GM21447 (cell line): ENCODE measurements around the gene SORCS2.

ENCODE experiments used
- ATAC-seq: cut with Tn5 transposase; IDR thresholded peaks from one replicate; pipeline ENCODE4 v1.9.1; 2021; ENCODE audit not compliant: unreplicated experiment

The SORCS2 gene

GRCh38 chr4:7217474-7218321 lies 25.4 kb downstream of the SORCS2 start:
- no peak for ATAC-seq

DNA sequence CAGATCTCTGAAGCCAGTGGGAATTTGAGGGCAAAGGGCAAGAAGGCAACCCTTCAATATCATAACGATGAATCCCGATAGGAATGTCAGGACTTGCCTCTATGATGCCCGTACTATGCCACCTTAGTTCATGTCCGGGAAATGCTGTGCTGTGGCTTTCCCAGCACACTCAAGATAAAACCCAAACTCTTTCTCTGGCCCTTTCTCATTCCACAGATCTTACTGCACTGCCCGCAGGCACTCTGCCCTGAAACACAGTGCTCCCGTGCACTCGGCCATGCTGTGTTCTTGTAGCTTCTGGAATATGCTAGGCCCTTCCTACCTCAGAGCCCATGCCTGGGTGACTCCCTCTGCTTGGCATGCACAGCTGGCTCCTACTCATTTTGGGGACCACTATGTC lies 26.3 kb downstream of the SORCS2 start:
- no peak for ATAC-seq

DNA sequence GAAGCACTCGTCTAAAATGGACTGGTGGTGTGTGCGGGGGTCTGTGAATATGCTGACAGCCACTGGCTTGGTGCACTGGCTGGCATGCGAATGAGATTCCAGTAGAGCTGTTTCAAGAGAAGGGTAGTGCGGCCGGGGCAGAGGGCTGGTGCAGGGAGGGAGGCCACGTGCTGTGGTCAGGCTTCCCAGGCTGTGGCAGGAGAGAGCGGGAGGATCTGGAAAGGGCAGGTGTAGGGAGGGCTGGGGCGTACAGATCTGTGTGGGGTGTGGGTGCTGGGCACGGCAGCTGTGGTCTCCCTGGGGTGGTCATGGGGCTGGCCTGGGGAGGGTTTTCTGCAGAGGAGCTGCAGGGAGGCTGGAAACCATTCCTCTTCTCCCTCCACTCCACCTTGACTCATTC lies 30.2 kb downstream of the SORCS2 start:
- ATAC-seq, result no peak

- ATAC-seq, result no peak
Measured at GRCh38 chr4:7223541-7223940, 31.2 kb downstream of the SORCS2 start.

- ATAC-seq, result no peak
Measured at GRCh38 chr4:7224001-7224400, 31.7 kb downstream of the SORCS2 start.

DNA sequence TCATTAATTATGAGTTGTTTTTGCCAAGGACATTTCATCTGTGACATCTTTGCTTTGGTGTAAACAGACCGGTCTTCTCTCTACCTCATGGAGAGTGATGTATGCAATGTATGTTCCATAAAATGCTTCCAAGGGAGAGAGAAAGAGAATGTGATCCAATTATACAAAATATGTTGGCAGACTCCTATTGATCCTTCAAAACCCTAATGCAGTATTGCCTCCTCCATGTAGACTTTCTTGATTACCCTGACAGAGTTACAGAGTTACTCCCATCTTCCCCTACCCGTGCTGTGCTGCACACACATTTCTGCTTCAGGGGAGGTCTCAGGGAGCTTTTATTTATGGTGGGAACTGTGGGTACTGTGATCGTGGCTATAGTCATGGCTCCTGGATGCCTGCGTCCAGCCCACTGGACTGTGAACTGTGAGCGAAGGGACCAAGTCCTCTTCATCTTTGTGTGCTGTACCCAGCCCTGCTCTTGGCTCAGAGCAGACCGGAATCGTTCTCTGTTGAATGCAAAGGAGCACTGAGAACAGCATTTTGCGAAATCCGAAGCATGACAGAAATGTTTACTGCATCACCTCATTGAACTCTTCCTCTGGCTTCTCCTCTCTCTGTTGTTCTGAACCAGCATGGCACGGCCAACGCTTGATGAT lies 32.7 kb downstream of the SORCS2 start:
- no peak for ATAC-seq

DNA sequence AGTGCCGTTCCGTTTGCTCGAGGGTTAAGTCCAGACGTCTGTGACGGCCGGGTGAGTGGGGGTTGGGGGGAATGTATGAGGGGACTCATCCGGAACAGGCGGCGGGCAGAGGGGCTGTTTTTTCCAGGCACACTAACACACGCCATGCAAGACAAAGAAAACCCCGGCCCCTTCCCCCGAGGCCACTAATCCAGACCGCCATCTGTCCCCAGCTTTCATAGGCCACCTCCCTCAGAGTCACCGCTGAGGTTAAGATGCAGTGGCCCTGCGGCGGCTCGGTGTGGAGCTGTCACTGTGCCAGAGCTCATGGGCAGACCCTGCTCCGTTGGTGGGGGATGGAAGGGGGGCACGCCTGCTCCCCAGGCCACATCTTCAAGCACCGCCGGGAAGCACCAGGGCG lies 34.1 kb downstream of the SORCS2 start:
- no peak for ATAC-seq

- no peak for ATAC-seq
Measured at GRCh38 chr4:7227008-7227407, 34.7 kb downstream of the SORCS2 start.

DNA sequence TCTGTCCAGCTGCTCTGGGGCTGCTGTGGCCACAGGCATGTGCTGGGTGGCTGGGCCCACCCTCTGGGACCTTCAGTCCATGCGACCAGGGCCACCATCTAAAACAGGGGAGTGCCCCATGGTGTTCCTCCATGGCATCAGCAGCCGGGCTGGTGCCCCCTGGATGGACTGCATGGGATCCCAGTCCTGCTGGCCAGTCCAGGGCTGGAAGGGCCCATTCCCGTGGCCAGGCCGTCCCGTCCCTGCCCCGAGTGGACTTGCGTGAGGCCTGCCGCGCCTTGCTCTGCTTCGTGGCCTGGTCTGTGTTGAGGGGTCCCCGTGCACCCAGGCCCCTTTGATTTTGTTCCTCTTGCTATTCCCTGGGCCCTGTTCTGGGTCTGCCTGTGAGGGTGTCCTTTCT lies 36.4 kb downstream of the SORCS2 start:
- no peak for ATAC-seq

- ATAC-seq, result no peak
Measured at GRCh38 chr4:7232061-7232650, 39.8 kb downstream of the SORCS2 start.

GRCh38 chr4:7233006-7233580 lies 40.8 kb downstream of the SORCS2 start:
- no peak for ATAC-seq

DNA sequence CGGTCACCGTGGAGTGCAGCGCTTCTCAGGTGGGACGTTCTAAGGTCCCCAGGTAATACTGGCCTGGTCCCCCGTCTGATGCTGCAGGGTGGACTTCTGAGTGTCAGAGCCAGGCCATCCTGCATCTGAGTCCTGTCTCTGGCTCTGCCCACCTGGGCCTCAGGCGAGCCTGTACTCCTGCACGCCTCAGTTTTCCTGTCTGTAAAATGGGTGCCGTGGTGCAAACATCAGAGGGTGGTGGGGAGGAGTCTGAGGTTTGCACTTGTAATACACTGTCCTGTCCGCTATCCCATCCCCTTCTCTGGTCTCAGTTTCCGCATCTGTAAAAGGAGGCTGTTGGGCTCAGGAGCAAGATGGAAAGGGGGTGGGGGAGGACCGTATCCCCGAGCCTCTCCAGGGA lies 41.3 kb downstream of the SORCS2 start:
- ATAC-seq, result no peak

- no peak for ATAC-seq
Measured at GRCh38 chr4:7234355-7235029, 42.2 kb downstream of the SORCS2 start.

DNA sequence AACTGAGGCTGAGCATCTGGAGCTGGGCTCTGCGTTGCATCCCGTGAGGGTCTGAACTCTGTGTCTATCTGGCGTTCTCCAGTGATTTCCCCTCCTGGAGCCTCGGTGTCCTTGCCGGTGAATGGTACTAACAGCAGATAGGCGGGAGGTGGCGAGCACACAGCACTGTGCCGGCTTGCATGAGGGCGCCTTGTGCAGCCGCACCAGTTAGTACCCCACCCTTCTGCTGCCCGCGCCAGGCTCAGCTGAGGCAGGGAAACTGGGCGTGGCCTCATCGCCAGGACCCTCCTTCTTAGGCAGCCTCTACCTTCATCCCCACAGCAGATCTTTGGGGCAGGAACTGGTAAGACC lies 42.7 kb downstream of the SORCS2 start:
- no peak for ATAC-seq

GRCh38 chr4:7236847-7237246 lies 44.5 kb downstream of the SORCS2 start:
- no peak for ATAC-seq

DNA sequence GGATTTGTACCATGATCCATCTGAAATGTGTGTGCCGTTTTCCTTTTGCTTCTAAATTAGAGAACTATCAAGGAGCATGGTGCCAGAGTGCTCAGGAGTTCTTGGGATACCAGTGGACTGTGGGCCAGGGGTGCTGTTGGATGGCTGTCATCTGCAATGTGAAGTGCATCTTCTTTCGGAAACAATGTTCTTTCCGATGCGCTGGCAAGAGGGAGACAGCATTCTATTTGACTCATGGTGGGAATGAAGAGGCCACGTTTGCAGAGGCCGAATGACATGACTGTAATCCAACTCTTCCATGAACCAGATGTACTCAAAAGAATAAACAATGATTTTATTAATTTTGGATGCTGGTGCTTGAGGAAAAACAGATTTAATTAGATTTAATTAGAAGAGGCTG lies 45.5 kb downstream of the SORCS2 start:
- ATAC-seq, result no peak

DNA sequence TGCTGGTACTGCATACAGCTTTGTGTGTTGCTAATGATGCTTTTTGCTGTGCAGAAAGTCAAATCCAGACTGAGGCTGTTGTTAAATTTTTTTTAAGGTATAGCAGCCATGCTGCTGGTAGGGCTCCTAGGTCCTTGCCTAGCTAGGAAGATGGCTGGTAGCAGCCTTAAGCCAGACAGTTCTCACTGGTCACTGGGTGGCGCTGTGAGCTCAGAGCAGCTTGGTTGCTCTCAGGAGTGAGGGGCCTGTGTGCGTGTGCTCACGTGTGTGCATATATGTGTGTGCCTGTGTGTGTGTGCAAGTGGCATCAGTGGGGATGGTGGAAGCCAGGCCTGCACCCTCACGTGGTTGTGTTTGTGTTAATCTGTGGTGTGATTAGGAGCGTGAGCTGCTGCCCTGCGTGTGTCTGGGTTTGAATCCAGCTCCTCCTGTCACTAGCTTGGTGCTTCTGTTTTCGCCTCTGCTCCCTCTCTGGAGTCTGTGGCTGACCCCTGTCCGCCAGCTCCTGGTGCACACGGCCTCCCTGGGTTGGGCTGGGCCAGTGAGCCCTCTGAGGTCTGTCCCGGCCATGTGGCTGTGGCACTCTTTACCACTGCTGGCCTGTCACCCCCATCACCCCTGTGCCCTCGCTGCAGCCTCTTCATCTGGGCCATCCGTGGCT lies 46.1 kb downstream of the SORCS2 start:
- ATAC-seq, result no peak

- no peak for ATAC-seq
Measured at GRCh38 chr4:7239101-7239820, 46.9 kb downstream of the SORCS2 start.

DNA sequence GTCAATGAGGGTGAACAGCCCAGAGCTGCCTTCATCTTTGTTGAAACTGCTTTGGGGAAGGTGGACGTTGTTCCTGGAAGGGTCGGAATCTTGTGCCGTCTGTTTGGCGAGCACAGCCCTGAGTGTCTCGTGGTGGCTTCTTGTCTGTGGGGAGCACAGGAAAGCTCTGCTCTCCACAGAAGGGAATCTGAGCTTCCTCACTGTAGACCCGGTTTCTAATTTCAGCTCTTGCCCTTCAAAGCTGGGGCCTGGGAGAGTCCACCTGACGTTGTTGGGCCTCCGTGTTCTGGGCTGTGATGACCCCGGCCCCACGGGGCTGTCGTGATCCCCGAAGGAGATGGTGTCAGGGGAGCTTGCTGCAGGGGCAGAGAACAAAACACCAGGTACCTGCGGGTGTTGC lies 47.5 kb downstream of the SORCS2 start:
- no peak for ATAC-seq

- ATAC-seq, result no peak
Measured at GRCh38 chr4:7240306-7240705, 48.0 kb downstream of the SORCS2 start.
